ENCODE data around the gene FUBP1.
"Not testable (repeated sequence)": the region's sequence is repeated elsewhere in the genome, so short reads cannot be mapped to it uniquely, and the experiment has no call there.

The FUBP1 gene

GRCh38 chr1:77978969-77979876 is at the start of gene FUBP1:
Gene FUBP1 (minus strand): TSS chr1:77979072. CDS start chr1:77979004, 68 bp downstream.
- peak; percentile 84 to 98 (median 92) for DNase-seq
- intact Hi-C loops (cut with DNase I), result loop anchor here (1.0 to 2.0 kb wide), 2 partner anchors 25 to 136 kb away; partner anchors contain the start of gene DNAJB4

- intact Hi-C loops (cut with DNase I); DNase-seq: not testable (repeated sequence)
Observed at GRCh38 chr1:78021134-78021533, 42.3 kb upstream of the FUBP1 start.

DNA sequence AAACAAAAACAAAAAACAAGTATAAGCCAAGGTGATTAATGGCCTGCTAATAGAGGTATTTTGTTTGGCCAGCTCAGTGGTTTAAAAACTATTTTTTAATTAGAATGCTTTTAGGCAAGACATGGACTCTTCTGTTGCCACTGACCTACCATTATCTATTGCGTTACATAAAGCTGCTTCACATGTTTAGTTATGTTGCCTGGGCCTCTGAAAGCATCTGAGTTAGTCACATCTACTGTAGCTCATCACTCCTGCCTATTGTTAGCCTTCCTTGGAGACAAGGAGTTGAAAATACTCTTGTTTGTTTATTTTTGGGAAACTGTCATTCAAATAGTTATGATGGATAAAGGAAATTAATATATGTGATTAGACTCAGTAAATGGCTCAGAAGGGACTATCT is 40.2 kb upstream of the FUBP1 start:
- intact Hi-C loops (cut with DNase I), result no loop called here

DNA sequence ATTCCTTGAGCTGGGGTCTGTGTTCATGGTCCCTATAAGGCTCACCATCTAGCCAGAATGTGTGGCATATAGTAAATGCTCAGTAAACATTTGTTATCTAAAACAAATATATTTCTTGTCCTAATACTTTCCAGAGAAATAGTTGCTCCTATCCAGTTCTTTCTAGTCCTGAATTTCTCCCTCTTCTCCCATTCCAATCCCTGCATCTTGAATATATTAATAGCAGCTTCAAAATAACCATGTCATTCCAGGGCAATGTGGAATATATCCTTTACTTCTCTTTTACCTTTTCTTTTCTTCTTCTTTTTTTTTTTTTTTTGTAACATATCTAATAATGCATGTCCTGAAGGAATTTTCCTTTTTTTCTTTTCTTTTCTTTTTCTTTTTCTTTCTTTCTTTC is 36.3 kb upstream of the FUBP1 start:
- intact Hi-C loops (cut with DNase I), result no loop called here
- no peak for DNase-seq

More for the DNA sequence above, 40.2 kb upstream of the FUBP1 start:
- DNase-seq, result no peak

- intact Hi-C loops (cut with DNase I), result no loop called here
- DNase-seq, result no peak
Observed at GRCh38 chr1:78011050-78011449, 32.2 kb upstream of the FUBP1 start.

DNA sequence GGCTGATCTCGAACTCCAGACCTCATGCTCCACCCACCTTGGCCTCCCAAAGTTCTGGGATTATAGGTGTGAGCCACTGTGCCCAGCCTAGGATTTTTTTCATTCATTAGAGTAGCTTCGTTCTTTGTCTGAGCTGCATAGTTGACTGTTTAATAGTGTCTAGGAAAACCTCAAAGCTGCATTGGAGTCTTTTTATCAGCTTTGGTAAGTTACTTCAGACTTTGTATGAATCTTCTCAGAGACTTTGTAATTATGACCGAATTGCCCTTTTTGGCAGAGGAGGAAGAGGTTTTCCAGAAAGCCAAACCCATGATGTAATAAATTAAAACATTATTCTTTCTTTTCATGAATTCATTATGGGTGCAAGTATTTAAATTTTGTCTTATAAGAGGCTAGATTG is 31.0 kb upstream of the FUBP1 start:
- intact Hi-C loops (cut with DNase I), result loop anchor here (10.0 kb wide), 1 partner anchor 105 kb away; no protein-coding TSS in a partner anchor
- no peak for DNase-seq

DNA sequence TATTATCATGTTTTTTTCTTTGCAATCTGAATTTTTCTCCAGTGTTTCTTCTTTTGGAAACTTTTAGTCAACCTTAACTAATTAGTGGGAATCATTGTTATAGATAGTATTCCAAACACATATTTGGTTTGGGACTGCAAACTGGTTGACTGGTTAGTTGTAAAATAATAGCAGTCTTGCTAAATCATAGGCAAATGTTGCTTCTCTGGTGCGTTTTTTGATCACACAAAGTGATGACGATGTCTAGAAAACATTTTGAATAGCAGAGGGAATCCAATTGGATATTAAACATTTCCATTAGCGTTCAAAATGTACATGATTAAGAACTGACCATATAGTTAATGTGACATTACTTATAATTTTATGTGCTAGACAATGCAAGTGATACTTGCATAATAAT is 30.4 kb upstream of the FUBP1 start:
- DNase-seq, result no peak
- intact Hi-C loops (cut with DNase I), result loop anchor here (10.0 kb wide), 1 partner anchor 106 kb away; no protein-coding TSS in a partner anchor

DNA sequence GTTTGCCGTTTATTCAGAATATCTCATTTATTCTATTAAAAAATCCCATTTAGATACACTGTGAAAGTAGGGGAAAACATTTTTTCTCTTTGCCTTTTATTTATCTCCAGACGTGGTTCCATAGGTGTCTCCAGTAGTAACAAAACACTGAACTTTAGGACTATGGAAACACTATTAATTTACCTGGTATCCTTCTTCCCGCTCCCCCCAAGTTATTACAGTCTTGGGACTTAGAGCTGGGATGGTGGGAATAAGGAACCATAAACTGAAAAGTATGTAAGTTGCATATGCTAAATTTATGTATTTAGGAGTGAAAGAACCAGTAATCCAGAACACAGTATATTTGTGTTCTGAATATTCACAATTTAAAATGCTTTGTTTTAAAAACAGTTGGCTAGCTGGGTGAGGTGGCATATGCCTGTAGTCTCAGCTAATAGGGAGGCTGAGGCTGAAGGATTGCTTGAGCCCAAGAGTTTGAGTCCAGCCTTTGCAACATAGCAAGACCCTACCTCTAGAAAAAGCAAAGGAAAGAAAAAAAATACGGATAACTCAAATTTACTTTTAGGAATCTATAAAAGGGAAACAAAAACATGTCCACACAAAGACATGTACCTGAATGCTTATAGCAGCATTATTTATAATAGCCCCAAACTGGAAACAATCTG is 28.9 kb upstream of the FUBP1 start:
- DNase-seq, result no peak
- intact Hi-C loops (cut with DNase I), result loop anchor here (10.0 kb wide), 1 partner anchor 107 kb away; no protein-coding TSS in a partner anchor

GRCh38 chr1:78006521-78006920 is 27.6 kb upstream of the FUBP1 start:
- no peak for DNase-seq
- intact Hi-C loops (cut with DNase I), result loop anchor here (10.0 kb wide), 1 partner anchor 108 kb away; no protein-coding TSS in a partner anchor

DNA sequence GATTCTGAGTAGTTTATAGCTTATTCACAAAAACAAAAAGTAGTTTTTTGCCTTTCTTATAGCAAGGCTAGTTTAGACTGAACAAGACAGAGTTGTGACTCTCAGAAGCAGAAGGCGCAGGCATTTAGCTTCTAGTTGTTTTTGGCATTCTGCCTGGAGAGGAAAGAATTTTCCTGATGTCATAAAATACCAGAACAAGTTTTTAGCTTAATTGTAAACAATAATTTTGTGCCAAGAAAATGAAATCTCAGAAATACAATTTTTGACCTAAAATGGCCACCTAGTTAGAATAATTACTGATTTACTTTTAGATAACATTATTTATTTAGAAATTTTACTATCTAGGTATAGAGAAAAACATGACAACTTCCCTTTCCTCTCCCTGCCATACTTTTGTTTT is 26.9 kb upstream of the FUBP1 start:
- DNase-seq, result no peak
- intact Hi-C loops (cut with DNase I), result loop anchor here (10.0 kb wide), 1 partner anchor 109 kb away; no protein-coding TSS in a partner anchor

- DNase-seq, result no peak
- intact Hi-C loops (cut with DNase I), result loop anchor here (10.0 kb wide), 1 partner anchor 109 kb away; no protein-coding TSS in a partner anchor
Observed at GRCh38 chr1:78005448-78005722, 26.5 kb upstream of the FUBP1 start.

DNA sequence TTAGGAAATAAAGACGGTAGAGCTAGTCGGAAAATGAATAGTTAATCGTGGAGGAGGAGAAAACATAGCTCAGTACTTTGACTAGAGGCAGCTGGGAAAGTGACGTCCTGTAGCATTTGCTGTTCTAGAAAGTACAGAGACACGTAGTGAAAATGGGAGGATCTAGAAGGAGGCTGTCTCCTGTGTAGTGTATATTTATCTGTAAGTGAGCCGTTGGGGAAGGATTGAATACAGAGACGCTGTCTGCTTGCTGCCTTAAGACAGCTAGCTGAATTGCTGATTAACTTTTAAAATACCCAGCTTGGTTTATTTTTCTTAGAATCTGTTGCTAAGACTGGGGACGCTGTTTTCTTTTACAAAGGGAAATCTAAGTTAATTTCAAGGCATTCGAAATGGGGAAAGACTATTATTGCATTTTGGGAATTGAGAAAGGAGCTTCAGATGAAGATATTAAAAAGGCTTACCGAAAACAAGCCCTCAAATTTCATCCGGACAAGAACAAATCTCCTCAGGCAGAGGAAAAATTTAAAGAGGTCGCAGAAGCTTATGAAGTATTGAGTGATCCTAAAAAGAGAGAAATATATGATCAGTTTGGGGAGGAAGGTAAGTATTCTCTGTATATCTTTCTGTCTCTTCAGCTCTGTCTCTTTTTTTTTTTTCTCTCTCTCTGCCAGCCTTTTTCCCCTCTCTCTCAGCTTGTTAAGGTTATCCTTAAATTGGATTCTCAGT is 26.0 kb upstream of the FUBP1 start, which contains the start of gene DNAJB4:
DNAJB4 (plus strand) TSS at position 221 of the 729 bp plus-strand sequence; CDS start at position 393, 172 bp downstream.
- intact Hi-C loops (cut with DNase I), result loop anchor here (1.0 to 10.0 kb wide), 2 partner anchors 26 to 110 kb away; partner anchors contain the start of gene FUBP1
- peak in 4 of 10 donors; percentile 39 to 53 (median 46) for DNase-seq

DNA sequence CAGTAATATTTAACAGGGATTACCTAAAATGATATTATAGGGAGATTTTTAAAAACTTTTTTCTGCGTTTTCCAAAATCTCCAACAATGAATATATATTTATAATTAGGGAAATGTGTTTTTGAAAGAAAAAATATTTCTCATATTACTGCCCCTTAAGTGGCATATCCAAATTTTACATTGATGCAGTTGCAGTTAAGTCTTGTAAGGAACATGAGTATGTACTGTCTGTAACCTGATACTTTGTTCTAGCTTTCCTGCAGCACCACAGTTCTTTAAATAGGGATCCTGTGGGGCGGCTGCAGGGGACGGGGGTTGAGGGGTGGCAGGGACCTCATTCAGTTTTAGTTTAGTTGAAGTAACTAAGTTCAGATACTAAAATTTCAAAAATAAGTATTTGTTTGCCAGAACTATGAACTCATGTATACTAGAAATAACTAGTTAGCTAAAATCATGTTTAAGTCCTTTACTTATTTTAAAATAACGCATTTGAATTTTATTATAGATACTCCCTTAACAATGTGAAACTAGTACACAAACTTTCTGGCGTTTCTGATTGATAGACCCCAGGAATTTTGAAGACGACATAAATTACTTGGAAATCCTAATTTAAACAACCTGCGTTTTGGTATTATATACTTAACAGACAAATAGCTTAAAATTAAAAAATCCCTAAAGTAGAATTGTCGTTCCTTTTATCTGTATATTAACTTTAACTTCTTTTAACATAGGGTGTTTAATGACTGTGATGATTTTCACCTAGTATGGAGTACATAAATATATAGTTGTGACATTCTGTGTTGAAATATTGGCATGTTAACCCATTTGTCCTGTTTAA is 25.2 kb upstream of the FUBP1 start:
- intact Hi-C loops (cut with DNase I), result loop anchor here (1.0 to 10.0 kb wide), 2 partner anchors 25 to 111 kb away; partner anchors contain the start of gene FUBP1
- DNase-seq, result peak in 4 of 10 donors; percentile 17 to 82 (median 54)

- intact Hi-C loops (cut with DNase I), result loop anchor here (10.0 kb wide), 1 partner anchor 112 kb away; no protein-coding TSS in a partner anchor
- DNase-seq, result no peak
Observed at GRCh38 chr1:78003070-78003746, 24.3 kb upstream of the FUBP1 start.

GRCh38 chr1:78000536-78000935 is 21.7 kb upstream of the FUBP1 start:
- DNase-seq, result not testable (repeated sequence)
- intact Hi-C loops (cut with DNase I), result loop anchor here (10.0 kb wide), 1 partner anchor 114 kb away; no protein-coding TSS in a partner anchor

DNA sequence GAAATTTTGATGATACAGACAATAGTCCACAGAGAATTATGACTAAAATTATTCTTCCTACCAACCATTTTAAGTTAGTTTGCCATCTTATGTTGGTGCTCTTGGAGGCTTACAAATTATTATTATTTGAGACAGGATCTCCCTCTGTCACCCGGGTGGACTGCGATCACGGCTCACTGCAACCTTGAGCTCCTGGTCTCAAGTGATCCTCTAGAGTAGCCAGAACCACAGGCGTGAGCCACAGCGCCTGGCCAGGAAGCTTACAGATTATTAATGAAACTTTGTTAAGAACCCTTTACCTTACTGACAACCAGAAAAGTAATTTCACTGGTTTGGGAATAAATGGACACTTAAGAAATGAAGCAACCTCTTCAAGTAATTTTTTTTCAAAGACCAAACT is 17.9 kb upstream of the FUBP1 start:
- intact Hi-C loops (cut with DNase I), result no loop called here
- no peak for DNase-seq

- no peak for DNase-seq
- intact Hi-C loops (cut with DNase I), result no loop called here
Observed at GRCh38 chr1:77994117-77994705, 15.3 kb upstream of the FUBP1 start.

DNA sequence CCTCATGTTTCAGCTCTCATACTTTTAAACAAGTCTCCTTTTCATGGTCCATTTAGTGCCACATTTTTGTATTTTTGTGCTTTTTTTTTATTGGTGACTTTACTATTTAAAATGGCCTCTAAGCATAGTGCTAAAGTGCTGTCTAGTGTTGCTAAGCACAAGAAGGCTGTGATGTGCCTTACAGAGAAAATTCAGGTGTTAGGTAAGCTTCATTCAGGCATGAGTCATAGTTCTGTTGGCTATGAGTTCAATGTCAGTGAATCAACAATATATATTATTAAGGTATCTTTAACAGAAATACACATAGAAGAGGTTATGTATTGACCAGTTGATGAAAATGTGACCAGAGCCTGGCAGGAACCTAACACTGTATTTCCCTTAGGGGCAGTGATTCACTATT is 12.8 kb upstream of the FUBP1 start:
- intact Hi-C loops (cut with DNase I), result no loop called here
- DNase-seq, result no peak
